Spinal cord (tissue), 10 donors: ENCODE measurements around the gene FBXL5. TPM values are rescaled to one million over a fixed set of nuclear protein-coding genes. Genes with fewer than 3 reads are reported as not detected.
A peak's percentile ranks its signal among the peaks of the same experiment; 100 is the strongest.

Experiments
- DNase-seq, 6 donors: peaks; one replicate each; pipeline versions ENCODE4 v3.0.0 to v3.0.0-alpha.2; 2013 to 2015; ENCODE audit warnings: low spot score in 6 of 6, low read depth in 4 of 6
- H3K27ac ChIP-seq: one replicate; pipeline ENCODE4 v1.5.1; 2013; ENCODE audit warnings: low read depth, low read length, control low read depth
- H3K27me3 ChIP-seq: one replicate; pipeline ENCODE4 v1.6.1; 2013; ENCODE audit warnings: low read length; ENCODE audit not compliant: control insufficient read depth, insufficient read depth
- H3K36me3 ChIP-seq: one replicate; pipeline ENCODE4 v1.6.1; 2013; ENCODE audit warnings: low read length; ENCODE audit not compliant: control insufficient read depth, insufficient read depth
- H3K4me1 ChIP-seq: one replicate; pipeline ENCODE4 v1.6.1; 2013; ENCODE audit warnings: low read length; ENCODE audit not compliant: control insufficient read depth, insufficient read depth
- H3K4me3 ChIP-seq: one replicate; pipeline ENCODE4 v1.5.1; 2013; ENCODE audit warnings: low read depth, low read length, control low read depth
- H3K9me3 ChIP-seq: one replicate; pipeline ENCODE4 v1.6.1; 2013; ENCODE audit warnings: low read length; ENCODE audit not compliant: control insufficient read depth, insufficient read depth
- WGBS: methylation state at CpG from one replicate; pipeline ENCODE4 v1.1.5; 2013; ENCODE audit warnings: missing lambda C conversion rate; ENCODE audit not compliant: insufficient coverage; 5-methylcytosine and 5-hydroxymethylcytosine counted together
- polyA plus RNA-seq, 2 donors: library from polyadenylated mRNA; unstranded; fragments of 120-200 nt; gene quantifications; one replicate each; pipeline ENCODE4 v1.2.1, GENCODE V29; 2013; ENCODE audit not compliant: insufficient read length in 2 of 2
- total RNA-seq, 2 donors: library from RNA; depleted of rRNA in 1 of 2; stranded (reverse); fragments of 120-200 nt in 1 of 2; fragments of >200 nt in 1 of 2; gene quantifications; one replicate each; pipeline versions ENCODE4 v1.2.3 to v1.2.4, GENCODE V29; 2013 to 2014
- donor health status: healthy.

Gene FBXL5
- total and polyA plus RNA-seq, 4 donors, result 85.8 to 197 (median 112) TPM

DNA sequence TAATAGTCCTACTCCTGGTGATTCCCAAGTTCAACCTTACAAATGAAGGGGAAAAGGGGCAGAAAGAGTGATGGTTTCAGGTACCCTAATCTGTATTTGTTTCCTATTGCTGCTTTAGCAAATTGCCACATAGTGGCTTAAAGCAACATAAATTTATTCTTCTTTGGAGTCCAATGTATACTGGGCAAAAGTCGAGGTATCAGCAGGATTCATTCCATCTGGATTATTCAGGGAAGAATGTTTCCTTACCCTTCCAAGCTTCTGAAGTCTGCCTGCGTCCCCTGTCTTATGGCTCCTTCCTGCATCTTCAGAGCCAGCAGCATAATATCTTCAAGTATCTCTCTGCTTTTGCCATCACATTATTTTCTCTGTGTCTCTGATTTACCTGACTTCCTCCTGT is 37.4 kb upstream of the FBXL5 start:
- DNase-seq, result no peak
- Histone ChIP-seq H3K27ac (no peak overlapping the region), H3K36me3 (no peaks in the 10 kb centered on the region), H3K9me3 (no peaks in the 10 kb centered on the region), H3K27me3 (no peaks in the 10 kb centered on the region), H3K4me3 (no peak overlapping the region), H3K4me1 (no peaks in the 10 kb centered on the region)
- 79% methylated on average over 2 of the region's 2 CpGs for WGBS

DNA sequence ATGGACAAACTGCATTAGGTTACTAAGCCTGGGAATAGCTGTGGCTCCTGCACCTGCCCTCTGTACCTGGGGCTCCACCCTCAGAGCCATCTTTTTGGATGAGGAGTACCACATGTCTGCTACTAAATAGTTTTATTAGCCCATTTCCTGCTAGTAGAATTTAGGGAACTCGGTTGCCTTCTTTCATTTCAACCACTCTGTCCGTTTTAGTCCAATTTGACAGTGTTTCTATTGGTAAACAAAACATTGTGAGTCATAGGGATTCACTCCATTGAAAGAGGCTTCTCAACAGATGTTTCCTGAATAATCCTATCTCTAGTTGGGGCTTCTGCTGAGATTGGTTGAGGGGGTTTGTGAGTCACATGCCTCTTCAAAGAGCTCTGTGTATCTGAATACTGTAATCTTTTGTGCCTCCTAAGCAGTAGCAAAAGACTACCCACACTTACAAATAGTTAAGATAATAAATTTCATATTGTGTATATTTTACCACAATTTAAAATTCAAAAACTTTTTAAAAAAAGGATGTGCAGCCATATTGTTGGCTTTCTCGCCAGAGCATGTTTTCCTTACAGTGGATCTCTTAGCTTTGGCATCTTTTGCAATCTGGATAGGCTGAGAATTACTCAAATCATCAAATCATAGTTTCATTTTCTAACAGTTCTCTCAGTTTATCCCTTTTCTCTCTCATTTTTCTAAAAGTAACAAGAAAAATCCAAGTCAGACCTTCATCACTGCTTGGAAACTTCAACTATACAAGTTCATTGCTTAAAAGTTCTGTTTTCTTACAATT is 36.4 kb upstream of the FBXL5 start:
- Histone ChIP-seq H3K36me3 (no peaks in the 10 kb centered on the region), H3K27ac (no peak overlapping the region), H3K9me3 (no peaks in the 10 kb centered on the region), H3K4me1 (no peaks in the 10 kb centered on the region), H3K4me3 (no peak overlapping the region), H3K27me3 (no peaks in the 10 kb centered on the region)
- DNase-seq, result peak in 1 of 6 donors; percentile 37
- 75% methylated on average over 1 of the region's 3 CpGs for WGBS

DNA sequence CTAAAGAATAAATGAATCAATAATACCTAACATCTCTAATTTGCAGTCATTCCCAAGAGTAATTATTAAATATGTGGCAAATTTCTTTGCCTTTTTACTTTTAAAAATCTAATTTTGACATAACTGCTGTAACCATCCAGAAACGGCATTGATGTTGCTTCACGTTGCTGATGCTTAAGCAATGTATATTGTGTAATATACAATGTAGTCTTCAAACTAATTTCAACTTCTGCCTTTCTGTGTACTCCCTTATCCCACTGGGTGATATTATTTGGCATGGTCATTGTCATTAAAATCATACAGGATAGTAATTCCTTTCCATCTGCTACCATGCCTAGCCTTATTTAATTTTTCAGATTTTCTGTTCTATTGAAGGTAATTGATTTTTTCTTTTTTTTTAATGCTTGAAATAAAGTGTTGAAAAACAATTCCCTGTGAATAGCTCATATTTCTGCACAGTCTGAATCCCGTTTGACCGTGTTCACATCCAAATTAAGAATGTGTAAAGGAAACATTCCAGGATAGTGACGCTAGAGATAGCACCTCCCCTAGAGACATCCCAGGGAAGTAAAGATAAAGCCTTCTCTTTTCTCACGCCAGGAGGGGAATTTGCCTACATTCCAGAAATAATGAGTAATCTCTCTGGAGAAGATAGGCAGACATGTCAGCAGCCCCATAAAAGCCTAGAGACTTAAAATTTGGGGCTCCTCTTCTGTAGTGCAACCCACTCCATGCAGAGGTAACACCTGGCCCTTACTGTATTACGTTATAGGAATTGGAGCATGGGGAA is 35.1 kb upstream of the FBXL5 start:
- Histone ChIP-seq H3K27me3 (no peaks in the 10 kb centered on the region), H3K9me3 (no peaks in the 10 kb centered on the region), H3K4me3 (no peak overlapping the region), H3K27ac (no peak overlapping the region), H3K4me1 (no peaks in the 10 kb centered on the region), H3K36me3 (no peaks in the 10 kb centered on the region)
- no CpG with 5 or more reads among the region's 7 CpGs for WGBS
- DNase-seq, result peak in 1 of 6 donors; percentile 46

DNA sequence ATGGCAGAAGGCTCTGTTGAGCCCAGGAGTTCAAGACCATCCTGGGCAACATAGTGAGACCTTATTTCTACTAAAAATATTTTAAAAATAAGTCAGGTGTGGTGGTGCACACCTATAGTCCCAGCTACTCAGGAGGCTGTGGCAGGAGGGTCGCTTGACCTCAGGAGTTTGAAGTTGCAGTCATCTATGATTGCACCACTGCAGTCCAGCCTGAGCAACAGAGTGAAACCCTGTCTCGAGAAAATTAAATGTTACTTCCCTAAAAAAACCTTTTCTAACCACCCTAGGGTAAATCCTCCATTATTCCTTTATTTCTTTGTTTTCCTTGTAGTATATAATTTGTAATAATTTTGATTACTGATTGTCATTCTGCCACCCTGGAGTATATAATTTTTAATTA is 34.4 kb upstream of the FBXL5 start:
- H3K9me3 ChIP-seq, result no peaks in the 10 kb centered on the region
- no CpG with 5 or more reads among the region's 2 CpGs for WGBS
- no peaks in the 10 kb centered on the region for H3K27me3 ChIP-seq
- no peaks in the 10 kb centered on the region for H3K36me3 ChIP-seq
- H3K27ac ChIP-seq, result no peak overlapping the region
- H3K4me3 ChIP-seq, result no peak overlapping the region
- no peaks in the 10 kb centered on the region for H3K4me1 ChIP-seq
- DNase-seq, result no peak

DNA sequence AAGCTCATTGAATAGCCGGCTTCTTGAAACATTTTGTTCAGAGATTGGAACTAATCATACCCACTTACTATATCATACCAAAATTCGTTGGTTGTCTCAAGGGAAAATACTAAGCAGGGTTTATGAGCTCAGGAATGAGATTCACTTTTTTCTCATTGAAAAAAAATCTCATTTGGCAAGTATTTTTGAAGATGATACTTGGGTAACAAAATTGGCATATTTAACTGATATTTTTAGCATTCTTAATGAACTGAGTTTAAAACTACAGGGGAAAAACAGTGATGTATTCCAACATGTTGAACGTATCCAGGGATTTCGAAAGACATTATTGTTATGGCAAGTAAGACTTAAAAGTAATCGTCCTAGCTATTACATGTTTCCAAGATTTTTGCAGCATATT is 32.9 kb upstream of the FBXL5 start:
- Histone ChIP-seq H3K4me3 (no peak overlapping the region), H3K36me3 (no peaks in the 10 kb centered on the region), H3K4me1 (no peaks in the 10 kb centered on the region), H3K9me3 (no peaks in the 10 kb centered on the region), H3K27me3 (no peaks in the 10 kb centered on the region), H3K27ac (no peak overlapping the region)
- DNase-seq, result no peak
- WGBS, result no CpG with 5 or more reads among the region's 5 CpGs

DNA sequence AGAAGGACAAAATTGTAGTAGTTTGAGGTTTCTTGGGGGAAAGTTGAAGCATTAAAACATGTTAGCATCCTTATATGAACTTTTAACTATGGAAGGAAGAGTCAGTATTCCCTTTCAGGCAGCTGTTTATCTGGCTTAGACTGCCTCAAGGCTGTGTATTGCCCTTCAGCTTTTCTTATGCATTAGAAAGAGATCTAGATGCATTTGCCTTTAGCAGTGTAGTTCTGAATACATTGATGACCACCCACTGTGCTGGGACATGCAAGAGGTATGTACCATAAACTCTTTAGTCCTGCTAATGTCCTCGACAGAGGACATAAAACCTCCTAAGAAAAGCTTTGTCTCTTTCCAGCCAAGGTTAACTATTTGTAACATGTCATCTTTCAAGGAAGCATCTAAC is 29.3 kb upstream of the FBXL5 start:
- no peak overlapping the region for H3K27ac ChIP-seq
- no peak overlapping the region for H3K4me3 ChIP-seq
- 0% methylated on average over 1 of the region's 1 CpG for WGBS

DNA sequence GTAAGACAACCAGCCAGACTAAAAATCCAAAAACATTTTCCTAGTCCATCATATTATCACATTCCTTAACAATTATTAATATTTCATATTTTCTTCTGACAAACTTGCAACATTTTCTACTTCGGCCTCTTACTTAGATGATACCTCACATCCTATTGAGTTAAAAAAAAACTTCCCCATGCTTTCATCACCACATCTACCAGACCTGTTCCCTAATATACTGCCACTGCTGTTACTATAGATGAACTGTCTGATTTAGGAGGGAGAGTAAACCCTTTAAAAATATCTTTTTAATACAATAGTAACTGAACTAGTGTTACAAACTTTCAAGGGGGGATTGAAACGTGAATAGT is 28.0 kb upstream of the FBXL5 start:
- no CpG with 5 or more reads among the region's 2 CpGs for WGBS
- Histone ChIP-seq H3K27ac (peak overlapping the region; percentile 89), H3K9me3 (no peaks in the 10 kb centered on the region), H3K27me3 (no peaks in the 10 kb centered on the region), H3K36me3 (no peaks in the 10 kb centered on the region), H3K4me3 (no peak overlapping the region), H3K4me1 (peaks cover 5% of the 10 kb centered on the region)
- no peak for DNase-seq

More for the DNA sequence above, 29.3 kb upstream of the FBXL5 start:
- Histone ChIP-seq H3K9me3 (no peaks in the 10 kb centered on the region), H3K36me3 (no peaks in the 10 kb centered on the region), H3K27me3 (no peaks in the 10 kb centered on the region), H3K4me1 (peaks cover 5% of the 10 kb centered on the region)
- DNase-seq, result no peak

DNA sequence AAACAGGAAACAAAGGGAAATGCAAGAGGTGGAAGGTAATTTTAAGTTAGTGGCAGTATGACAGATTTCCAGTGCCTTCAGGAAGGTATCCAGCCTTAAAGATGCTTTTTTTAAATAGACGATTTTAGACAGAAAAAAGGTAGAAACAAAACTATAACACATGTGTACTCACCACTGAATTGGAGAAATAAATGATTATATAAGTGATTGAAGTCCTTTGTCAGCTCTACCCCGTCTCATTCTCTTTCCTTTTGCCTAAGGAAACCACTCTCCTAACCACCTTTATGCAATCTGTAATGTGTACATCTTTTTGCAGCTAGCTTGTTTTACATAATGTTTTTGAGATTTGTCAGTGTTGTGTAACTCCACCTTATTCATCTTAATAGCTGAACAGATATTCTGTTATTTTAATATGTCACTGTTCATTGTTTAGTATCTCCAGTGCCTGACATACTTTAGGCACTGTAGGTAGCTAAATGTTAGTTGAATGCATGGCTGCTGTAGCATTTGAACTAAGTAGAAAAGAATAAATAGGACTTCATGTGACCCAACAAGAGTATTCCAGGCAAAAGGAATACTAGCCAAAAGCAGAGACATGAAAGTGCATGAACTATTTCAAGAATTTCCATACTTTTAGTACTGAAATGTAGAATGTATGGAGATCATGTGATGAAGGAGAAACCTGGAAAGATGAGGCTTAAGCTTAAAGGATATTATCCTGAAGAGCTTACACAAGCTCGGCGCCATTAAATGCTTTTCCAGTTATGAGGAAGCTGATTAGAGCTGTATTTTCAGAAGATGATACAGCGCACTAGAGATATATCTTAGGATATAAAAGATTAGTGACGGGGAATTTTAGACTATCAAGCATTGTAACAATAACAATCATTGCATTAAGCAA is 27.3 kb upstream of the FBXL5 start:
- Histone ChIP-seq H3K27ac (peak overlapping the region; percentile 89), H3K9me3 (no peaks in the 10 kb centered on the region), H3K27me3 (no peaks in the 10 kb centered on the region), H3K4me3 (peak overlapping the region; percentile 77), H3K4me1 (peaks cover 5% of the 10 kb centered on the region), H3K36me3 (no peaks in the 10 kb centered on the region)
- DNase-seq, result no peak
- WGBS, result 93% methylated on average over 2 of the region's 6 CpGs

DNA sequence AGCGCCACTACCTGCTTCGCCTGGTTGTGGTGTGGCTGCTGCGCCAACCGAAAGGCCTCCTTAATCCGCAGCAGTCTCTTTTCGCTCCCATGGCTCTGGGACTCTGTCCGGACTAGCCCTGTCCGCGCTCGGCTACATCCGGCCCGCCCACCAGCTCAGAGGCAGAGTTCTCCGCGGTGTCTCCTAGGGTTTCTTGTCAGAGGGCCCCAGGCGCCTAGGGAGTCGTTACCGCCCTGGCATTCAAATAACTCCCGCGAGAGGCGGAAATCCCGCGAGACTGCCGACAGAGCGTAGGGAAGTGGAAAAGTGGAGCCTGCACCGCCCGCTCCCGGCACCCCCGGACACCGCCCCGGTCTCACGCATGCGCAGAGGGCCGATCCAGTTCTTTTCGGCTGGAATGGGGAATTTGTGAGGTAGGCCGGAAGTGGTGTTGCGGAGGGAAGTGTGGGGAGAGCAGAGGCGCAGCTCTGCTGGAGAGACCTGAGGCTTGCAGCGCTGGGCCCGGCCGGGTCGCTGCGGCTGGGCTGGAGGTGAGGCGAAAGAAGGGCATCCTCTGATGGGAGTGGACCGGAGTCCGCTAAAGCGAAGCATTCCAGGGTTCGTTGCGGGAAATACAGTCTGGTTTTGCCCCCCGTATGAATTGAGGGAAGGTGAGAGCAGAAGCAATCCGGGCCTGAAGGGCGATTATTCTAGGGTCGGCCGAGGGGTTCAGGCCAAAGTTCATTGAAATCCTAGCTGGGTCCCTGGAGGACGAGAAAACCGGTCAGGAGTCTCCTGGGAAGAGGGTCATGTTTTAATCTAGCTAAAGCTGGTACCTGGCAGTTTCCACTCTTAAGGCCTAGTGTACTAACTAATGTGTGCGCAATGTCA is 26.4 kb upstream of the FBXL5 start, which contains the start of gene FAM200B:
TSS of gene FAM200B (plus strand) at position 456 of the 870 bp plus-strand sequence. CDS start 5,151 bp downstream, outside the sequence.
- H3K27ac ChIP-seq, result peak within 1 kb of the TSS; percentile 89
- no peaks in the 10 kb centered on the region for H3K27me3 ChIP-seq
- H3K4me3 ChIP-seq, result peak within 1 kb of the TSS; percentile 77
- no peaks in the 10 kb centered on the region for H3K9me3 ChIP-seq
- H3K36me3 ChIP-seq, result no peaks in the 10 kb centered on the region
- under 1% methylated on average over 55 of the region's 56 CpGs for WGBS
- H3K4me1 ChIP-seq, result peaks cover 5% of the 10 kb centered on the region
- DNase-seq, result peak; percentile 94 to 100 (median 97)
